HepG2 (cell line): ENCODE results near the gene SPNS2. TPM values are rescaled to one million over a fixed set of nuclear protein-coding genes. Genes with fewer than 3 reads are reported as not detected.

Experiments used
- BCL6 ChIP-seq: IDR thresholded peaks from 2 replicates; pipeline ENCODE4 v1.6.1; 2016; ENCODE audit warnings: missing genetic modification reagents, missing compliant biosample characterization
- CAMTA2 ChIP-seq: sonication (generic); formaldehyde crosslinking; IDR thresholded peaks from 2 replicates; pipeline ENCODE4 v1.4.0; 2020; ENCODE audit warnings: mild to moderate bottlenecking, missing genetic modification reagents, borderline replicate concordance
- CREB3 ChIP-seq: sonication (generic); formaldehyde crosslinking; IDR thresholded peaks from 2 replicates; pipeline ENCODE4 v1.5.0; 2020; ENCODE audit warnings: missing genetic modification reagents
- ETS1 ChIP-seq: sonication (generic); formaldehyde crosslinking; IDR thresholded peaks from 2 replicates; pipeline ENCODE4 v1.4.0; 2020; ENCODE audit warnings: missing genetic modification reagents
- GLI4 ChIP-seq: sonication (generic); formaldehyde crosslinking; IDR thresholded peaks from 2 replicates; pipeline ENCODE4 v1.5.1; 2020; ENCODE audit warnings: missing genetic modification reagents, mild to moderate bottlenecking, moderate library complexity, borderline replicate concordance
- KDM5B ChIP-seq: sonication (generic); formaldehyde crosslinking; IDR thresholded peaks from 2 replicates; pipeline ENCODE4 v1.4.0; 2020; ENCODE audit warnings: missing genetic modification reagents, mild to moderate bottlenecking, borderline replicate concordance
- MIER2 ChIP-seq: IDR thresholded peaks from 2 replicates; pipeline ENCODE4 v1.6.1; 2016; ENCODE audit warnings: missing biosample characterization, missing genetic modification reagents
- MXD4 ChIP-seq: IDR thresholded peaks from 2 replicates; pipeline ENCODE4 v1.6.1; 2016; ENCODE audit warnings: mild to moderate bottlenecking, missing biosample characterization, missing genetic modification reagents
- REST ChIP-seq, 2 experiments: IDR thresholded peaks; 2 replicates each; pipeline ENCODE4 v1.6.1; 2011 to 2012; ENCODE audit warnings: low read length in 2 of 2, borderline replicate concordance in 1 of 2, low read depth in 1 of 2, mild to moderate bottlenecking in 1 of 2, moderate library complexity in 1 of 2
- RXRB ChIP-seq: IDR thresholded peaks from 2 replicates; pipeline ENCODE4 v1.6.1; 2016; ENCODE audit warnings: borderline replicate concordance, missing genetic modification reagents, missing compliant biosample characterization
- SALL1 ChIP-seq: sonication (generic); formaldehyde crosslinking; IDR thresholded peaks from 2 replicates; pipeline ENCODE4 v1.8.0; 2022; ENCODE audit warnings: mild to moderate bottlenecking, missing genetic modification reagents
- SP140L ChIP-seq: sonication (generic); formaldehyde crosslinking; IDR thresholded peaks from 2 replicates; pipeline ENCODE4 v1.4.0; 2020; ENCODE audit warnings: missing genetic modification reagents, borderline replicate concordance
- ZBTB20 ChIP-seq: sonication (generic); formaldehyde crosslinking; IDR thresholded peaks from 2 replicates; pipeline ENCODE4 v1.8.1; 2023; ENCODE audit warnings: missing genetic modification reagents, low read depth, mild to moderate bottlenecking, borderline replicate concordance
- ZBTB7A ChIP-seq: sonication (generic); formaldehyde crosslinking; IDR thresholded peaks from 2 replicates; pipeline ENCODE4 v1.8.0; 2022; ENCODE audit warnings: mild to moderate bottlenecking, missing genetic modification reagents
- ZNF18 ChIP-seq: sonication (generic); formaldehyde crosslinking; IDR thresholded peaks from 2 replicates; pipeline ENCODE4 v1.8.0; 2022; ENCODE audit warnings: mild to moderate bottlenecking, missing genetic modification reagents; ENCODE audit not compliant: insufficient replicate concordance
- ZNF331 ChIP-seq: sonication (generic); formaldehyde crosslinking; IDR thresholded peaks from 2 replicates; pipeline ENCODE4 v1.4.0; 2020; ENCODE audit warnings: missing genetic modification reagents
- ZNF652 ChIP-seq: IDR thresholded peaks from 2 replicates; pipeline ENCODE4 v1.6.1; 2016; ENCODE audit warnings: low read depth, borderline replicate concordance
- ZNF670 ChIP-seq: sonication (generic); formaldehyde crosslinking; IDR thresholded peaks from 2 replicates; pipeline ENCODE4 v1.8.0; 2022; ENCODE audit warnings: mild to moderate bottlenecking, missing genetic modification reagents, borderline replicate concordance
- ZNF720 ChIP-seq: sonication (generic); formaldehyde crosslinking; IDR thresholded peaks from 2 replicates; pipeline ENCODE4 v1.4.0; 2020; ENCODE audit warnings: missing genetic modification reagents
- ZNF737 ChIP-seq: sonication (generic); formaldehyde crosslinking; IDR thresholded peaks from 2 replicates; pipeline ENCODE4 v1.5.0; 2020; ENCODE audit warnings: missing genetic modification reagents, mild to moderate bottlenecking, borderline replicate concordance
- ZNF792 ChIP-seq: IDR thresholded peaks from 2 replicates; pipeline ENCODE4 v1.6.1; 2016
- polyA plus RNA-seq, 8 experiments: library from polyadenylated mRNA; depleted of rRNA in 3 of 8; stranded (reverse) in 7 of 8; unstranded in 1 of 8; fragments of >200 nt; fragmentation: Illumina TruSeq in 4 of 8; extraction: Trizol in 4 of 8; gene quantifications; 2 replicates each; pipeline versions ENCODE4 v1.2.1 to v1.2.3, GENCODE V29; 2011 to 2016; ENCODE audit warnings: low read depth in 4 of 8, missing spikeins in 1 of 8, mixed read lengths in 1 of 8; ENCODE audit not compliant: insufficient read depth in 1 of 8
- total RNA-seq, 5 experiments: library from RNA; depleted of rRNA; stranded (reverse); fragments of >200 nt; fragmentation: Illumina TruSeq; extraction: Trizol; gene quantifications; 2 replicates each; pipeline ENCODE4 v1.2.3, GENCODE V29; 2016; ENCODE audit warnings: low read depth in 1 of 5

Gene SPNS2
- total and polyA plus RNA-seq, 2 of the 13 experiments (the other 11 are each of a cell fraction or from before 2014, with no cell fraction given): 0.01 TPM; not detected in 1

GRCh38 chr17:4453812-4454591 lies 44.7 kb upstream of the SPNS2 start (continued):
- TF ChIP-seq ETS1 (no peak), GLI4 (CRISPR knock-in tag) (no peak), KDM5B (CRISPR knock-in tag) (no peak), RXRB (CRISPR knock-in tag) (peak; percentile 44; the same call in 1 of the 2 replicates), CAMTA2 (no peak), MIER2 (CRISPR knock-in tag) (peak; percentile 70; the same call in 1 of the 2 replicates), ZNF737 (no peak), ZNF792 (CRISPR knock-in tag) (0 out of 2 replicates have a peak, but pooled peaks have one; percentile 44), ZBTB7A (CRISPR knock-in tag) (0 out of 2 replicates have a peak, but pooled peaks have one; percentile 34), ZNF331 (CRISPR knock-in tag) (peak; percentile 74), MXD4 (CRISPR knock-in tag) (peak; percentile 26; the same call in 1 of the 2 replicates), ZNF670 (CRISPR knock-in tag) (no peak), SALL1 (CRISPR knock-in tag) (peak; percentile 80), SP140L (CRISPR knock-in tag) (no peak), REST (IDR thresholded peaks at IDR 0.05; ENCODE audit: borderline replicate concordance in 1 of 2, low read depth in 1 of 2, low read length in 2 of 2) (no peak), ZNF720 (CRISPR knock-in tag) (no peak), ZBTB20 (CRISPR knock-in tag) (0 out of 2 replicates have a peak, but pooled peaks have one; percentile 40), BCL6 (CRISPR knock-in tag) (no peak), CREB3 (0 out of 2 replicates have a peak, but pooled peaks have one; percentile 34), ZNF652 (CRISPR knock-in tag) (no peak), ZNF18 (CRISPR knock-in tag) (peak; percentile 87)
